Right renal cortex interstitium (tissue), 3 donors: ENCODE data around the gene ST3GAL5. TPM values are rescaled to one million over a fixed set of nuclear protein-coding genes. Genes with fewer than 3 reads are reported as not detected.
"Not testable (repeated sequence)": the region's sequence is repeated elsewhere in the genome, so short reads cannot be mapped to it uniquely, and the experiment has no call there.

Experiments
- DNase-seq, 3 donors: peaks; one replicate each; pipeline ENCODE4 v3.0.0-alpha.2; 2013; ENCODE audit warnings: low read depth in 3 of 3, low spot score in 2 of 3
- polyA plus RNA-seq, 3 donors: library from polyadenylated mRNA; unstranded; fragments of 120-200 nt; gene quantifications; one replicate each; pipeline ENCODE4 v1.2.1, GENCODE V29; 2013; ENCODE audit not compliant: insufficient read length in 3 of 3

Gene ST3GAL5
- polyA plus RNA-seq, result 10 to 100 TPM in 1 of 3 donors, 1 to 10 TPM in 2; 8.9 to 10.4 (median 9.0) TPM

DNA sequence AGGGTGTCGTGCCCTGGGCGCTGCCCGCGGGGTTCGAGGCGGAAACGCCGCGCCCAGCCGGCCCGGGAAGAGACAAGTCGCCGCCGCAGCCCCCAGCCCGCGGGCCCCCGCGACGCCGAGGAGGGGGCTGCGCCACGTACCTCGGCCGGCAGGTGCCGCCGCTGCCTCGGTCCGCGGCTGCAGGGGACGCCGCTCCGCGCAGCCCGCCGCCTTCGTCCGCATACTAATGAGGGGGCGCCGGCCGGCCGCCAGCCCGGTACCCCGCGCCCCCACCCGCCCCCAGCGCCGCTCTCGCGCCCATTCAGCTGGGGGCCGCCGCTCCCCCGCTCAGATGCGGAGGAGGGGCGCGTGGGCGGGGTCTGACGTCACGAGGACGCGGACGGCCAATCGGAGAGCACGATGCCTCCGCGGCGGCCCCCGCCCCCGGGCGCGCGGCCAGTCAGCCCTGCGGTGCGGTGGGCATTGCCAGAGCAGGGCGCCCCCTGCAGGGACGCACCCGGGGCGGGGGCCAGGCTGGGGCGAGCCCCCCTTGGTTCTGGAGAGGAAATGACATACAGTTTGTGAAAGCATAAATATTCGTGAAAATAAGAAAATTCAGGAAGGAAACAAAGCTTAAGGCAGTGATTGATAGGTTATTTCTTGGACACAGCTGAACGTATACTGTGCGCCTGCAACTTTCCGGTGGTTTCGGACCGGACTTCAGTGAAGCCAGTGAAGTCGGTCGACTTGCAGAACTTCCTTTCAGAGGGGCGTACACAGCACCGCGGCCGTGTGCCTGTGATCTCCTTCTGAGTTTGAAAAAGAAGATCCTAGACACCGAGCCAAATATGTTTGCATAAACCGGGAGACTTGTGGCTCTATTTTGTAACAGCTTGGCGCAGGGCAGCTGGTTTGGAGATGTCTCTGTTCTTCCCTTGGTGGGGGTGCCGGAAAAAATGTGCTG is at the start of gene ST3GAL5:
Gene ST3GAL5, minus strand, starts transcription at position 307 of the 943 bp plus-strand sequence. Its CDS starts 85 bp downstream, at position 222.
- DNase-seq, result peak; percentile 63 to 70 (median 66)

DNA sequence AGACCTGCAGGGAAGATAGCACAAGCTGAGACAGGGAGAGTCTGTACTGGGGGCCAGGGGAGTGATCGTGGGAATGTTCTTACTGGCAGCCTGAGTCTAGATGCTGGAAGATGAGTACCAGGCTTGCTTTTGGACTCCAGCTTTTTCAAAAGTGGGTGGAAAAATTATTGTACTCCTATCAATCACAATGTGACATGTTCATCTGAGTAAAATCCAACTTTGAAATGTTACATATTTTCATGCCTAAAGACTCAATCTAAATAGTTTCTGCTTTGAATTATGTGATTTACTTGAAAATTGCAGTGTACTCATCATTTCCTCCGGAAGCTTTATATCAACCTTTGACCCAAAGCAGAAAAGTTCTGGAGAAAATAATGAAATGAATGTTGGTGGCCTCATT is 49.7 kb upstream of the ST3GAL5 start:
- DNase-seq, result no peak

GRCh38 chr2:85937069-85937439 is 48.3 kb upstream of the ST3GAL5 start:
- DNase-seq, result no peak

GRCh38 chr2:85936421-85937068 is 47.8 kb upstream of the ST3GAL5 start:
- no peak for DNase-seq

- no peak for DNase-seq
Observed at GRCh38 chr2:85935746-85936208, 47.0 kb upstream of the ST3GAL5 start.

- no peak for DNase-seq
Observed at GRCh38 chr2:85935170-85935745, 46.5 kb upstream of the ST3GAL5 start.

DNA sequence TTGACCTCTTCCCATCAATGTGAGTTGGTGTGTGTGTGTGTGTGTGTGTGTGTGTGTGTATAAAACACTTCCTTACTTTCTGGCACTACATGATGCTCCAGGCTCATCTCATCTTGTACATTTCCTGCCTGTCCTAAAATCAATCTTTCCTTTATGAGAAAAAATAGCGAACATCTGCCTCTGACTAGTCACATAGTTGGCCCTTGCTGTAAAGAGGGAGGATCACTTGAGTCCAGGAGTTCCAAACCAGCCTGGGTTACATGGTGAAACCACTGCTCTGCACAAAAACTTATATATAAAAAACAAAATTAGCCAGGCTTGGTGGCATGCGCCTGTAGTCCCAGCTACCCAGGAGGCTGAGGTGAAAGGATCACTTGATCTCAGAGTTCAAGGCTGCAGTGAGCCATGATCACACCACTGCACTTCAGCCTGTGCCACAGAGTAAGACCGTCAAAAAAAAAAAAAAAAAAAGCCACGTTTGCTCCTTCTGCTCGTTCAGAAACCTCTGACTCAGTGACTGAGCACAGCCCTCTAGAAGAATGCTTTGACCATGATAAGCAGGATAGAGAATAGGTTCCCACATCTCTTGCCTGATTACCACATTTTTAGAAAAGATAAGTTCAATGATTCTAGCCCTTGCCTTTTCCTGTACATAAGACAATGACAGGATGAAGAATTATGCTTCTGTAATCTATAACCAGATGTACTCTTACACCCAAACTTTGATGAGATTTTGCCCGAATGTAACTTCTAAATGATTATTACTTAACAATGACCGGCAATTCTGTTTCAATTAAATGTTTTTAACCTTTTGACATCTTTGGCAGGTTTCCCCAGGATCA is 45.2 kb upstream of the ST3GAL5 start:
- DNase-seq, result no peak

DNA sequence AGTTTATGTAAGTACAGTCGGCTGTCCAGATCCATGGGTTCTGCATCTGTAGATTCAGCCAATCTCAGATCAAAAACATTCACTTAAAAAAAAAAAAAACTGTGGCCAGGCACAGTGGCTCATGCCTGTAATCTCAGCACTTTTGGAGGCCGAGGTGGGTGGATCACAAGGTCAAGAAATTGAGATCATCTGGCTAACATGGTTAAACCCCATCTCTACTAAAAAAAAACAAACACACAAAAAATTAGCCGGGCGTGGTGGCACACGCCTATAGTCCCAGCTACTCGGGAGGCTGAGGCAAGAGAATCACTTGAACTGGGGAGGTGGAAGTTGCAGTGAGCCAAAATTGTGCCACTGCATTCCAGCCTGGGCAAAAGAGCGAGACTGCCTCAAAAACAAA is 42.4 kb upstream of the ST3GAL5 start:
- DNase-seq, result not testable (repeated sequence)

- DNase-seq, result no peak
Observed at GRCh38 chr2:85930129-85931124, 41.6 kb upstream of the ST3GAL5 start.

DNA sequence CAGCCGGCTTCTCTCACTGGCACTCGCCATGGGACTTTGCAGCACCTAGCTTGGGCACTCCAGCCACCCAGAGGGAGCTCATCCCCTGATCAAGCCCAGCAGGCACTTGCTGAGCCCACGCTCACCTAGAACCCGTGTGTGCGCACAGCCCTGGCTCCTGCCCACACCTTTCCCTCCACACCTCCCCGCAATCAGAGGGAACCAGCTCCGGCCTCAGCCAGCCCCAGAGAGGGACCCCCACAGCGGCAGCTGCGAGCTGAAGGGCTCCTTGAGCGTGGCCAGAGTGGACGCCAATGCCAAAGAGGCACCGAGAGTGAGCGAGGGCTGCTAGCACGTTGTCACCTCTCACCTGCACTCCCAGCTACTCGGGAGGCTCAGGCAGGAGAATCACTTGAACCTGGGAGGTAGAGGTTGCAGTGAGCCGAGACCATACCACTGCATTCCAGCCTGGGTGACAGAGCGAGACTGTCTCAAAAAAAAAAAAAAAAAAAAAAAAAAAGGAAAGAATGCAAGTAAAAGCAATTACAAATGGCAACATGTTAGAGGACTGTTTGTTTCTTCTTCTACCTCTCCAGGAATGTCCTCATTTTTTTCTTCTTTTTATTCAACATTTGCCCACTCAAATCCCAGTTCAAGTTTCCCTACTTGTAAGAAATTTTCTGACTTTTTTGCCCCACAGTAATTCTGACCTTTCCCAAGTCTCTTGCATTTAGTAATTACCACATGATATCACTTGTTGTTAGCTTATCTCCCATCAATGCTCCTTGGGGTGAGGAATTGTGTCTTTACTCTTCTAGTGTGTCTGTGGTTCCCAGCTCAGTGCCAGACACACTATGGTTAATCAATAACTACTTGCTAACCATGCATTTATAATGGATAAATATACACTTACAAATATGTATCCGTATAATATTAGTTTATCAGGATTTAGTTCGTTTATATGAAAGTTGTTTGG is 40.6 kb upstream of the ST3GAL5 start:
- DNase-seq, result no peak

DNA sequence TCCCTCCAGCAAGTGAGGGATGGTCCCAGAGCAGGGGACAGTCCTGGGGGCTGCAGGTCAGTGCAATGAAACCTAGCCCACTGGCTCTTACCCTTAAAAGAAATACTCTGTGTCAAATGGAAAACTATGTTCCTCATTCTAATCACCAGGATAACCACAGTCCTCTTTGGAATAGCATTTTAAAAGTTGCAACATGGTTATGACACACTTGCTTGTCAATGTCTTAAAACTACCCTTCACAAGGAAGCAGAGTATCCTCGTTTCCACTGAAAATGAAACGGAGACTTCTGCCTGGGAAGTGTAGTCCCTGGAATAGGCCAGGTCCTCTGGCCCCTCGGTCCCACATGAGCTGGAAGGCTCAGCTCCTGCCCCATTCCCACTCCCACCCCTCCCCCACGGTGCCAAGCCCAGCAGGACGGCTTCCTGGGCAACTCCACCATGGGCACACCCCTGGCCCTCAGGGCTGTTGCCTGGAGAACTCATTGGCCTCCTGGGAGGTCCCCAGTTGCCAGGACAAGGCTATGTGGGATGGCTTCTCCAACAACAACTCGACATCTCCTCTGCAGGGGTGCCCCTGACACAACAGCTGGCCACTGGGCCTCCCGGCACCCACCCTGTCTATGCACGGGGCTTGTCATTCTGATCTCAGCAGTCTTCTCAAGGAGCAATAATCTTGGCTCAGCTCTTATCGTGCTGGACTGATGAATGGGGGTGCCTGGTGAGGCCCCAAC is 38.3 kb upstream of the ST3GAL5 start:
- no peak for DNase-seq

GRCh38 chr2:85926526-85926925 is 37.7 kb upstream of the ST3GAL5 start:
- DNase-seq, result no peak

DNA sequence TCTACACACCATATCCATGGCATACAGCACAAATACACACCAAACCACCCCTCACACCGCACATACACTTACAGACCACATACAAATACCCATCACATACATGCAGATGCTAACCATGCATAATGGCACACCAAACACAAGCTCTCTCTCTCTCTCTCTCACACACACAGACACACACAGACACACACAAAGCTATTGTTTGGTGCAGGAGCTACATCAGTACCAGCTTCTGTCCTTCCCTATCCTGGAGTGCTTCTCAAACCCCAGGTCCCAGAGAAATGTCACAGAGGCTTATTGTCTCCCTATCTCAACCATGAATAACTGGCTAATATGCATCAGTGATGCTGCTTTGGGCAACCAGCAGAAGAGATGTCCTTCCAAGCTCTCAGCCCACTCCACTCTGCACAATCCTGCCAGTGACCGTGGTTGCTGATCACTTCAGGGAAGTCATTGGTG is 36.5 kb upstream of the ST3GAL5 start:
- no peak for DNase-seq

- DNase-seq, result no peak
Observed at GRCh38 chr2:85924522-85924921, 35.7 kb upstream of the ST3GAL5 start.

- DNase-seq, result no peak
Observed at GRCh38 chr2:85922199-85922598, 33.4 kb upstream of the ST3GAL5 start.

- no peak for DNase-seq
Observed at GRCh38 chr2:85921659-85922058, 32.9 kb upstream of the ST3GAL5 start.

- no peak for DNase-seq
Observed at GRCh38 chr2:85920810-85921545, 32.2 kb upstream of the ST3GAL5 start.
